ENCODE results near the gene SH2B3. TPM values are rescaled to one million over a fixed set of nuclear protein-coding genes. Genes with fewer than 3 reads are reported as not detected.

The SH2B3 gene
- total and polyA plus RNA-seq, 2 of the 13 experiments (the other 11 are each of a cell fraction or from before 2014, with no cell fraction given) = 6.8 to 6.9 TPM

GRCh38 chr12:111453071-111453989 lies 47.6 kb downstream of the SH2B3 start:
- BruUV-seq (replicated peaks) = no TSS peak
- no peaks in the 10 kb centered on the region for H3K79me2 ChIP-seq (ENCODE audit: insufficient read depth, low read length)
- FAIRE-seq (no peak), ATAC-seq (peak; percentile 15; the same call in 2 of the 3 replicates), DNase-seq (ENCODE audit: low spot score) (no peak)
- H3K4me2 ChIP-seq (ENCODE audit: low read depth, low read length) = no peak overlapping the region
- H3K36me3 ChIP-seq (replicated peaks in 1 of 2; ENCODE audit: control insufficient read depth in 1 of 2, insufficient read depth in 2 of 2, low read length in 2 of 2) = peaks cover 45 to 84% of the 10 kb centered on the region in 2 experiments
- no peak overlapping the region for H3K9ac ChIP-seq (ENCODE audit: insufficient read depth, low read depth, low read length)
- 0 out of 2 replicates have a peak, but pooled peaks cover 8% of the 10 kb centered on the region for H4K20me1 ChIP-seq (ENCODE audit: insufficient read depth, low read length)
- no peaks in the 10 kb centered on the region for H3K4me1 ChIP-seq (ENCODE audit: insufficient read depth, low read length)
- 99% methylated on average over 24 of the region's 25 CpGs for WGBS (ENCODE audit: low lambda C conversion rate)
- no peak overlapping the region for H3K4me3 ChIP-seq (replicated peaks in 1 of 3; ENCODE audit: insufficient read depth in 1 of 3, low read depth in 2 of 3, low read length in 3 of 3)
- in situ Hi-C loops (cut with HindIII; ENCODE audit: extremely low pct_ligation_motif_present, low pct_unique_long_range_greater_than_20kb) (loop anchor here (5.0 kb wide), 1 partner anchor 56 kb away; no protein-coding TSS in a partner anchor), intact Hi-C loops (cut with micrococcal nuclease; ENCODE audit: unreplicated experiment) (no loop called here)
- no peaks in the 10 kb centered on the region for H3K9me3 ChIP-seq (ENCODE audit: low read length)
- CTCF ChIA-PET (ENCODE audit: low intra/inter-chr PET ratio, low total read pairs) = interaction anchor here (2.8 kb wide), 1 partner anchor 57 kb away, joined by 31 read pairs; no protein-coding TSS in a partner anchor
- TF ChIP-seq RBM22 (optimal IDR thresholded peaks at IDR 0.05; ENCODE audit: low read length) (peak; percentile 84), KLF11 (CRISPR knock-in tag; IDR thresholded peaks at IDR 0.05) (no peak), ARID5B (CRISPR knock-in tag; IDR thresholded peaks at IDR 0.05) (no peak), CBFB (CRISPR knock-in tag; IDR thresholded peaks at IDR 0.05) (no peak), USF2 (IDR thresholded peaks at IDR 0.05; ENCODE audit: low read depth, low read length) (no peak), USF2 (CRISPR knock-in tag; IDR thresholded peaks at IDR 0.05; ENCODE audit: borderline replicate concordance) (no peak), E2F1 (CRISPR knock-in tag; IDR thresholded peaks at IDR 0.05) (no peak), BCLAF1 (IDR thresholded peaks at IDR 0.05) (no peak), ZNF326 (CRISPR knock-in tag; IDR thresholded peaks at IDR 0.05; ENCODE audit: borderline replicate concordance) (no peak), AGO2 (optimal IDR thresholded peaks at IDR 0.05; ENCODE audit: low read depth, low read length) (peak; percentile 77)
- no peaks in the 10 kb centered on the region for H3K27me3 ChIP-seq (ENCODE audit: control insufficient read depth in 1 of 2, insufficient read depth in 2 of 2, low read length in 2 of 2)
- POLR2A ChIA-PET = no interaction called here
- no peak overlapping the region for H3K27ac ChIP-seq (ENCODE audit: extremely low read length, insufficient read depth, low read length)
- no peak overlapping the region for H2AFZ ChIP-seq (ENCODE audit: low read length)

All from HepG2 (cell line).